B cell (primary cell): Measurements from ENCODE around the gene ZDHHC18. TPM values are rescaled to one million over a fixed set of nuclear protein-coding genes. Genes with fewer than 3 reads are reported as not detected.
"Not testable (repeated sequence)": the region's sequence is repeated elsewhere in the genome, so short reads cannot be mapped to it uniquely, and the experiment has no call there.

Experiments used
- ATAC-seq: fragments of 200-7000 bp; cut with Tn5 transposase; one replicate; pipeline ENCODE4 v1.10.0; 2021; ENCODE audit warnings: low read depth, mild to moderate bottlenecking, moderate number of reproducible peaks, moderate library complexity
- CTCF ChIA-PET: fragments of 350-600 bp; sonication (Branson Sonifier 250); formaldehyde crosslinking; loops from one replicate; lab custom pipeline; 2021; ENCODE audit warnings: antibody characterized with exemption, inconsistent platforms; lab: Charles Lee
- POLR2A ChIA-PET: fragments of 350-600 bp; sonication (Branson Sonifier 250); formaldehyde crosslinking; loops from one replicate; lab custom pipeline; 2021; ENCODE audit warnings: antibody characterized with exemption; lab: Charles Lee
- DNase-seq: peaks from one replicate; pipeline ENCODE4 v3.0.0; 2013
- H2AFZ ChIP-seq: 2 replicates; pipeline ENCODE4 v1.6.1; 2012; ENCODE audit warnings: mild to moderate bottlenecking, low read depth, low read length; ENCODE audit not compliant: insufficient read depth, poor library complexity, severe bottlenecking
- H3K27ac ChIP-seq, 2 donors: 1 replicate in 1 of 2; 2 replicates in 1 of 2; pipeline ENCODE4 v1.5.1; 2012 to 2013; ENCODE audit warnings: low read length in 2 of 2, mild to moderate bottlenecking in 2 of 2, moderate library complexity in 1 of 2
- H3K27me3 ChIP-seq, 4 experiments: fragments of 200-600 bp in 1 of 4; sonication (generic) in 1 of 4; replicated peaks in 1 of 4; 1 replicate in 2 of 4; 2 replicates in 2 of 4; pipeline versions ENCODE4 v1.6.1 to v1.7.0; 2013 to 2016; ENCODE audit warnings: low read length in 3 of 4, mild to moderate bottlenecking in 2 of 4, mixed read lengths in 1 of 4, moderate library complexity in 1 of 4; ENCODE audit not compliant: insufficient read depth in 4 of 4, control insufficient read depth in 3 of 4; ENCODE audit errors: control extremely low read depth in 1 of 4
- H3K36me3 ChIP-seq, 2 experiments: replicated peaks in 1 of 2; 1 replicate in 1 of 2; 2 replicates in 1 of 2; pipeline versions ENCODE4 v1.6.1 to v1.7.1; 2013; ENCODE audit warnings: low read length in 1 of 2; ENCODE audit not compliant: insufficient read depth in 2 of 2, control insufficient read depth in 1 of 2; ENCODE audit errors: control extremely low read depth in 1 of 2, extremely low read depth in 1 of 2
- H3K4me1 ChIP-seq, 2 donors: fragments of 200-600 bp in 1 of 2; sonication (generic) in 1 of 2; 1 replicate in 1 of 2; 2 replicates in 1 of 2; pipeline versions ENCODE4 v1.5.1 to v1.6.1; 2013 to 2017; ENCODE audit warnings: low read length in 2 of 2; ENCODE audit not compliant: control insufficient read depth in 2 of 2, insufficient read depth in 2 of 2
- H3K4me2 ChIP-seq: replicated peaks from 2 replicates; pipeline ENCODE3; 2012; ENCODE audit warnings: mild to moderate bottlenecking, low read depth, low read length; ENCODE audit not compliant: poor library complexity, severe bottlenecking
- H3K4me3 ChIP-seq, 5 experiments: fragments of 200-600 bp in 1 of 5; sonication (generic) in 1 of 5; 1 replicate in 3 of 5; 2 replicates in 2 of 5; pipeline versions ENCODE4 v1.5.1 to v1.7.0; 2011 to 2016; ENCODE audit warnings: low read length in 4 of 5, mild to moderate bottlenecking in 4 of 5, low read depth in 2 of 5, control low read depth in 1 of 5, moderate library complexity in 1 of 5; ENCODE audit not compliant: insufficient read depth in 1 of 5; ENCODE audit errors: control extremely low read depth in 1 of 5, extremely low read depth in 1 of 5
- H3K79me2 ChIP-seq: fragments of 200-600 bp; sonication (generic); one replicate; pipeline ENCODE4 v1.6.0; 2016; ENCODE audit warnings: low read length; ENCODE audit not compliant: control insufficient read depth, insufficient read depth
- H3K9ac ChIP-seq: fragments of 200-600 bp; sonication (generic); 2 replicates; pipeline ENCODE4 v1.6.1; 2017; ENCODE audit warnings: mild to moderate bottlenecking, low read length, moderate library complexity
- H3K9me3 ChIP-seq, 3 donors: one replicate each; pipeline versions ENCODE4 v1.6.1 to v1.7.1; 2013; ENCODE audit warnings: low read length in 2 of 3; ENCODE audit not compliant: control insufficient read depth in 2 of 3, insufficient read depth in 1 of 3; ENCODE audit errors: control extremely low read depth in 1 of 3
- H4K20me1 ChIP-seq: 2 replicates; pipeline ENCODE4 v1.6.0; 2012; ENCODE audit warnings: mild to moderate bottlenecking, low read length; ENCODE audit not compliant: insufficient read depth, control insufficient read depth, poor library complexity, severe bottlenecking
- H3K27ac Mint-ChIP-seq: one replicate; pipeline ENCODE4 v1.8.0; 2021; ENCODE audit warnings: mixed read lengths
- H3K27me3 Mint-ChIP-seq: one replicate; pipeline ENCODE4 v1.8.0; 2021; ENCODE audit warnings: mixed read lengths
- H3K4me1 Mint-ChIP-seq: one replicate; pipeline ENCODE4 v1.8.0; 2021; ENCODE audit warnings: mixed read lengths
- H3K4me3 Mint-ChIP-seq: one replicate; pipeline ENCODE4 v1.8.0; 2021; ENCODE audit warnings: mixed read lengths
- H3K9me3 Mint-ChIP-seq: one replicate; pipeline ENCODE4 v1.8.0; 2022; ENCODE audit warnings: mixed read lengths; ENCODE audit not compliant: insufficient read depth
- EZH2 ChIP-seq: IDR thresholded peaks from 2 replicates; pipeline ENCODE4 v1.6.1; 2012; ENCODE audit warnings: borderline replicate concordance, low read depth, mild to moderate bottlenecking, moderate library complexity, low read length; ENCODE audit not compliant: insufficient read depth, poor library complexity, severe bottlenecking
- WGBS: methylation state at CpG from one replicate; pipeline ENCODE4 v1.1.5; 2013; ENCODE audit warnings: missing lambda C conversion rate; ENCODE audit not compliant: insufficient coverage; 5-methylcytosine and 5-hydroxymethylcytosine counted together
- intact Hi-C: fragments of 100-400 bp; cut with micrococcal nuclease; formaldehyde crosslinking; loops from one replicate; pipeline ENCODE4 v1.10.0; 2022
- polyA plus RNA-seq: library from polyadenylated mRNA; depleted of rRNA; stranded (reverse); fragments of >200 nt; gene quantifications from 2 replicates; pipeline ENCODE4 v1.2.3, GENCODE V29; 2012
- total RNA-seq, 2 donors: library from RNA; stranded (reverse); fragments of 120-200 nt in 1 of 2; gene quantifications; 1 replicate in 1 of 2; 2 replicates in 1 of 2; pipeline versions ENCODE4 v1.2.3 to v1.2.4, GENCODE V29; 2013 to 2022

The ZDHHC18 gene
- total and polyA plus RNA-seq, 2 donors (not counting 1 experiment from before 2014, with no cell fraction given): 25.8 to 30.8 TPM

DNA sequence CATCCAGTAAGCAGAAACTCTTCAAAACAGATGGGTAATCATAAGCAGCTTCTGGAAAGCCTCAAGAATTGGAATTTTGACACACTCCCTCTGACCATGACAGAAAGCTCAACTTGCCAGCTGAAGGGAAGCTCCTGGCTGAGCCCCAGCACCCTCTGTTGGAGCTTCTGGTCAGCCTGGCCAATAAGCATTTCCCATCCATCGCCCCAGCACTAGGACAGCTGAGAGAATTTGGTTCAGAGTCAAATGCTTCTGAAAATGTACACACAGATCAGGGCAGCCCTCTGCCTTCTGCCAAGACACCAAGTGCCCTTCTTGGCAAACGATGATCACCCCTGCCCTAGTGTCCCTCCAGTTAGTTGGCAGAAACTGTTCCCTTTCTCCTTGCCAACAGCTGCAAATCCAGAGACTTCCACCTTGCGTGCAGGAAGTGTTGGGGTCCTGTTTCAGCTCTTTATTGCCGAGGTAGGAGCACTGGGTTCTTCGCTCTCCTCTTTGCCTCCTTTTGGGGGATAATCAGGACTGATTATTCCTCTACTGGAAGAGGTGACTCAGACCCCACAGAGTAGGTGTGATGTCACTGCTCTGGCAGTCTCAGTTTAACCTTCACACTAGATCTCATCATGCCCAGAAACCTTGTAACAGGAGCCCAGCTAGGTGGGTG, 26.9 kb upstream of the ZDHHC18 start:
- Mint-ChIP-seq H3K4me3 (no peak overlapping the region), H3K4me1 (peaks cover 7% of the 10 kb centered on the region), H3K9me3 (no peaks in the 10 kb centered on the region), H3K27me3 (no peaks in the 10 kb centered on the region), H3K27ac (no peak overlapping the region)
- ChIA-PET CTCF (interaction anchor here (0.9 to 3.0 kb wide), 8 partner anchors 9 to 200 kb away, joined by 3 to 16 read pairs (median 4); no protein-coding TSS in a partner anchor), POLR2A (no interaction called here)
- Histone ChIP-seq H3K4me1 (no peaks in the 10 kb centered on the region), H3K36me3 (peaks cover 2 to 27% of the 10 kb centered on the region in 2 experiments), H3K9ac (no peak overlapping the region), H3K27me3 (no peaks in the 10 kb centered on the region), H3K4me2 (no peak overlapping the region), H3K27ac (no peak overlapping the region), H3K4me3 (no peak overlapping the region), H3K79me2 (peaks cover 12% of the 10 kb centered on the region), H4K20me1 (peaks cover 7% of the 10 kb centered on the region), H3K9me3 (no peaks in the 10 kb centered on the region), H2AFZ (no peak overlapping the region)
- DNase-seq (no peak), ATAC-seq (no peak)
- no peak for TF ChIP-seq EZH2
- WGBS: 94% methylated on average over 2 of the region's 5 CpGs
- intact Hi-C loops: no loop called here

DNA sequence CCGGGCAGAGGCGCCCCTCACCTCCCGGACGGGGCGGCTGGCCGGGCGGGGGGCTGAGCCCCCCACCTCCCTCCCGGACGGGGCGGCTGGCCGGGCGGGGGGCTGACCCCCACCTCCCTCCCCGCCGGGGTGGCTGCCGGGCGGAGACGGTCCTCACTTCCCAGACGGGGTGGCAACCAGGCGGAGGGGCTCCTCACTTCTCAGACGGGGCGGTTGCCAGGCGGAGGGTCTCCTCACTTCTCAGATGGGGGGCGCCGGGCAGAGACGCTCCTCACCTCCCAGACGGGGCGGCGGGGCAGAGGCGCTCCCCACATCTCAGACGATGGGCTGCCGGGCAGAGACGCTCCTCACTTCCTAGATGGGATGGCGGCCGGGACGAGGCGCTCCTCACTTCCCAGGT, 22.6 kb upstream of the ZDHHC18 start:
- H3K9me3 Mint-ChIP-seq, intact Hi-C loops, CTCF ChIA-PET, H3K9me3 ChIP-seq, H3K36me3 ChIP-seq, H3K4me3 ChIP-seq, H3K4me1 ChIP-seq, H3K27ac ChIP-seq, H3K9ac ChIP-seq, H3K4me1 Mint-ChIP-seq, POLR2A ChIA-PET, H2AFZ ChIP-seq, ATAC-seq, H3K4me3 Mint-ChIP-seq, DNase-seq, H3K27ac Mint-ChIP-seq, H4K20me1 ChIP-seq, H3K79me2 ChIP-seq, H3K27me3 ChIP-seq, H3K27me3 Mint-ChIP-seq, H3K4me2 ChIP-seq: not testable (repeated sequence)
- WGBS: over 99% methylated on average over 11 of the region's 36 CpGs
